ENCODE results near the gene ARHGAP29. TPM values are rescaled to one million over a fixed set of nuclear protein-coding genes. Genes with fewer than 3 reads are reported as not detected.

ARHGAP29 gene
- total and polyA plus RNA-seq, 2 of the 4 experiments (the other 2 are of a cell fraction): 19.1 to 30.3 TPM

DNA sequence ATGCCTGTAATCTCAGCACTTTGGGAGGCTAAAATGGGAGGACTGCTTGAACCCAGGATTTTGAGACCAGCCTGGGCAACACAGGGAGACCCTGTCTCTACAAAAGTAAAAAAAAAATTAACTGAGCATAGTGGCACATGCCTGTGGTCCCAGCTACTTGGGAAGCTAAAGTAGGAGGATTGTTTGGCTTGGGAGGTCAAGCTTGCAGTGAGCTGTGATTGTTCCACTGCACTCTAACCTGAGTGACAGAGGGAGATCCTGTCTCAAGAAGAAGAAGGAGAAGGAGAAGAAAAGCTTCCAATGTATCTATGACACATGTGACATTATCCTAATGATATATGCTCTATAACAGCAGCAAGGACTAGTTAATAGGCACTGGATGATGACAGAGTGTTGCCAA lies 20.1 kb upstream of the ARHGAP29 start:
- H3K36me3 ChIP-seq (ENCODE audit: control insufficient read depth, insufficient read depth, low read length): no peaks in the 10 kb centered on the region
- POLR2A ChIA-PET (ENCODE audit: unreplicated experiment): no interaction called here

More for the DNA sequence above, 20.1 kb upstream of the ARHGAP29 start:
- DNase-seq (no peak), ATAC-seq (ENCODE audit: low read depth) (no peak)
- no peak overlapping the region for H2AFZ ChIP-seq (replicated peaks; ENCODE audit: low read length, poor library complexity)
- no peak overlapping the region for H3K4me2 ChIP-seq (ENCODE audit: low read depth, low read length)
- in situ Hi-C loops (cut with MboI; ENCODE audit: low sequenced_read_pairs) (no loop called here), intact Hi-C loops (cut with micrococcal nuclease) (no loop called here), dilution Hi-C loops (cut with HindIII; ENCODE audit: low sequenced_read_pairs, unreplicated experiment) (no loop called here)
- no peak overlapping the region for H2BK20ac ChIP-seq (ENCODE audit: low read depth, low read length)
- H3K18ac ChIP-seq (ENCODE audit: low read depth, low read length): no peak overlapping the region; the same call in 1 of the 2 replicates
- no peak overlapping the region for H2AK9ac ChIP-seq (replicated peaks; ENCODE audit: low read depth, low read length, poor library complexity)
- H3K4me3 ChIP-seq (ENCODE audit: insufficient read depth, low read depth, low read length): no peak overlapping the region
- 0 out of 2 replicates have a peak overlapping the region, but pooled peaks have one; percentile 21 for H3K14ac ChIP-seq (replicated peaks; ENCODE audit: low read depth, low read length)
- no peaks in the 10 kb centered on the region for H3K27me3 ChIP-seq (ENCODE audit: control insufficient read depth, insufficient read depth, low read length)
- no peak overlapping the region for H2BK120ac ChIP-seq (ENCODE audit: low read depth, low read length)
- H3K9me1 ChIP-seq (ENCODE audit: insufficient read depth, low read length): no peaks in the 10 kb centered on the region
- H3K4ac ChIP-seq (ENCODE audit: low read depth, low read length): no peak overlapping the region
- H3K9me3 ChIP-seq (ENCODE audit: control insufficient read depth, insufficient read depth, low read length): no peaks in the 10 kb centered on the region
- CTCF ChIA-PET: no interaction called here
- H3K9ac ChIP-seq (ENCODE audit: low read depth, low read length): no peak overlapping the region
- 0 out of 3 replicates have a peak overlapping the region, but pooled peaks have one; percentile 10 for H2BK15ac ChIP-seq (ENCODE audit: low read depth, low read length)
- no peak overlapping the region for H4K5ac ChIP-seq (ENCODE audit: low read depth, low read length)
- H3K23ac ChIP-seq (ENCODE audit: low read depth, low read length): no peak overlapping the region
- no peak overlapping the region for H2AK5ac ChIP-seq (ENCODE audit: low read depth, low read length)
- no peak overlapping the region for H2BK5ac ChIP-seq (ENCODE audit: low read depth, low read length, poor library complexity, severe bottlenecking)
- H3K4me1 ChIP-seq (ENCODE audit: control insufficient read depth, insufficient read depth, low read length): peaks cover 5% of the 10 kb centered on the region; the same call in 1 of the 2 replicates
- H4K20me1 ChIP-seq (ENCODE audit: insufficient read depth, low read length): no peaks in the 10 kb centered on the region
- H3K56ac ChIP-seq (ENCODE audit: extremely low read depth, insufficient read depth, low read length): no peak overlapping the region
- no peak for TF ChIP-seq MXI1 (IDR thresholded peaks at IDR 0.05; ENCODE audit: borderline replicate concordance, low read depth, low read length)
- no TSS peak for BruUV-seq (replicated peaks)
- H3K27ac ChIP-seq (ENCODE audit: insufficient read depth, low read length): no peak overlapping the region
- no peak overlapping the region for H4K91ac ChIP-seq (ENCODE audit: insufficient read depth, low read depth, low read length)
- no peak overlapping the region for H4K8ac ChIP-seq (ENCODE audit: low read depth in 2 of 2, low read length in 2 of 2)
- H3K79me1 ChIP-seq (ENCODE audit: low read depth in 1 of 2, low read length in 2 of 2): no peaks in the 10 kb centered on the region

Measured in IMR-90 (cell line).